Psoas muscle (tissue), 8 donors: ENCODE measurements around the gene CTRB2. TPM values are rescaled to one million over a fixed set of nuclear protein-coding genes. Genes with fewer than 3 reads are reported as not detected.
A peak's percentile ranks its signal among the peaks of the same experiment; 100 is the strongest.

Experiments used
- ATAC-seq, 4 donors: fragments of 200-7000 bp; cut with Tn5 transposase; one replicate each; pipeline ENCODE4 v1.9.1; 2020; ENCODE audit warnings: moderate library complexity in 3 of 4, mild to moderate bottlenecking in 2 of 4
- DNase-seq, 2 donors: peaks; one replicate each; pipeline ENCODE4 v3.0.0-alpha.2; 2020
- H3K27ac ChIP-seq: fragments of 200-600 bp; one replicate; pipeline ENCODE4 v1.8.0; 2022
- H3K27me3 ChIP-seq, 3 donors: fragments of 200-600 bp in 1 of 3; one replicate each; pipeline versions ENCODE4 v1.6.1 to v1.8.0; 2013 to 2022; ENCODE audit warnings: low read length in 2 of 3, mild to moderate bottlenecking in 2 of 3, moderate library complexity in 1 of 3; ENCODE audit not compliant: insufficient read depth in 3 of 3
- H3K36me3 ChIP-seq, 2 donors: fragments of 200-600 bp in 1 of 2; one replicate each; pipeline versions ENCODE4 v1.6.1 to v1.8.0; 2013 to 2022; ENCODE audit warnings: low read depth in 1 of 2, mild to moderate bottlenecking in 1 of 2, moderate library complexity in 1 of 2; ENCODE audit not compliant: insufficient read depth in 1 of 2
- H3K4me1 ChIP-seq: fragments of 200-600 bp; one replicate; pipeline ENCODE4 v1.8.0; 2022
- H3K4me3 ChIP-seq: fragments of 200-600 bp; one replicate; pipeline ENCODE4 v1.8.0; 2022; ENCODE audit warnings: mild to moderate bottlenecking
- H3K9me3 ChIP-seq: fragments of 200-600 bp; one replicate; pipeline ENCODE4 v1.8.0; 2022
- WGBS, 3 donors: extraction: QIAGEN DNeasy Blood & Tissue Kit; methylation state at CpG; one replicate each; pipeline versions ENCODE4 v1.1.6 to v1.1.7; 2013; 5-methylcytosine and 5-hydroxymethylcytosine counted together
- intact Hi-C, 2 donors: fragments of 100-400 bp; cut with DNase I; formaldehyde crosslinking; loops; one replicate each; pipeline versions ENCODE4 v1.11.0 to v1.14.2; 2022
- polyA plus RNA-seq, 3 donors: library from polyadenylated mRNA; stranded (reverse); fragments of 200-250 nt; gene quantifications; one replicate each; pipeline ENCODE4 v1.2.3, GENCODE V29; 2013
- total RNA-seq, 4 donors: library from RNA; stranded (reverse); fragmentation: NEBNext Ultra II Directional in 2 of 4; extraction: Animal tissue kit (Norgen Biotek cat#: 25700) in 2 of 4; gene quantifications; one replicate each; pipeline versions ENCODE4 v1.2.1 to v1.2.4, GENCODE V29; 2021 to 2023
- TF ChIP-seq, protein P1 (sequence below): fragments of 200-600 bp; IDR thresholded peaks from one replicate; pipeline ENCODE4 v1.8.0; 2022; ENCODE audit warnings: antibody characterized with exemption
- donor health status: healthy with polysubstance abuse.
- donor health status: DM: no; HTN: no; CAD: no; lungs with moderate emphysema.
- donor health status: Bipolar disorder and iron deficiency.
- donor health status: healthy.
- donor health status: DM: yes; HTN: yes; CAD: no.
- donor health status: DM: no; HTN: no; CAD: no.
- donor health status: DM: no; HTN: no; CAD: no.
- donor health status: DM: yes; HTN: yes; CAD: no.

Gene CTRB2
- total and polyA plus RNA-seq, 7 donors, result 0.14 to 2.4 (median 1.1) TPM; not detected in 3

DNA sequence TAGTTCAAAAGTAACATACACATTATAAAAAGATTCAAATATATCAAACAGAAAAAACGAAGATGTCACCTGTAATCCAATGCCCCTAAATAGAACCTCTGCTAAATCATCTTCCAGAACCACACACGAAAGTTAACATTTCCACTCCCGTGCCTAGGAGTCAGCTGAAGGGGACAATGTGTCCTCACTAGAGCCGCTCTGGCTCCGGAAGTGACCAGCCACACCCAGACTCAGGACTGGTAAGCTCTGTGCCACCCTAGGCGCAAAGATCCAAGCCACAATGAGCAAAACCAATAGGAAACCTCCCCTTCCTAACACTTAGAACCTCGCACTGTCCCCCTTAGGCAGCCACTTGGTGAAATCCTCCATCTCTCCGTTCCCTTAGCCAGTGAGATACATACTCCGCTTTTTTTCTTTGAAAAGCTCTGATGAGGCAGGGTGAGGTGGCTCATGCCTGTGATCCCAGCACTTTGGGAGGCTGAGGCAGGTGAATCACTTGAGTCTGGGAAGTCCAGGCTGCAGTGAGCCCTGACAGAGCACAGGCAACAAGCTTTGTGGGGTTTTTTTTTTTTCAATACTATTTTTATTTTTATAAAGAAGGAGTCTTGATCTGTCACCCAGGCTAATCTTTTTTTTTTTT is 23.6 kb upstream of the CTRB2 start:
- Histone ChIP-seq H3K27me3 (no peaks in the 10 kb centered on the region), H3K36me3 (peaks cover 3 to 76% of the 10 kb centered on the region in 2 donors), H3K4me1 (peaks cover 15% of the 10 kb centered on the region), H3K9me3 (no peaks in the 10 kb centered on the region), H3K27ac (no peak overlapping the region), H3K4me3 (no peak overlapping the region)
- intact Hi-C loops, result loop anchor here in 1 of 2 donors (5.0 kb wide), 1 partner anchor 87 kb away; no protein-coding TSS in a partner anchor
- DNase-seq (peak in 1 of 2 donors; percentile 75), ATAC-seq (peak in 3 of 4 donors; percentile 38 to 68 (median 63))
- 56 to 80% (median 66%) methylated on average over 9 of the region's 9 CpGs for WGBS, 3 donors
- TF ChIP-seq, protein P1, sequence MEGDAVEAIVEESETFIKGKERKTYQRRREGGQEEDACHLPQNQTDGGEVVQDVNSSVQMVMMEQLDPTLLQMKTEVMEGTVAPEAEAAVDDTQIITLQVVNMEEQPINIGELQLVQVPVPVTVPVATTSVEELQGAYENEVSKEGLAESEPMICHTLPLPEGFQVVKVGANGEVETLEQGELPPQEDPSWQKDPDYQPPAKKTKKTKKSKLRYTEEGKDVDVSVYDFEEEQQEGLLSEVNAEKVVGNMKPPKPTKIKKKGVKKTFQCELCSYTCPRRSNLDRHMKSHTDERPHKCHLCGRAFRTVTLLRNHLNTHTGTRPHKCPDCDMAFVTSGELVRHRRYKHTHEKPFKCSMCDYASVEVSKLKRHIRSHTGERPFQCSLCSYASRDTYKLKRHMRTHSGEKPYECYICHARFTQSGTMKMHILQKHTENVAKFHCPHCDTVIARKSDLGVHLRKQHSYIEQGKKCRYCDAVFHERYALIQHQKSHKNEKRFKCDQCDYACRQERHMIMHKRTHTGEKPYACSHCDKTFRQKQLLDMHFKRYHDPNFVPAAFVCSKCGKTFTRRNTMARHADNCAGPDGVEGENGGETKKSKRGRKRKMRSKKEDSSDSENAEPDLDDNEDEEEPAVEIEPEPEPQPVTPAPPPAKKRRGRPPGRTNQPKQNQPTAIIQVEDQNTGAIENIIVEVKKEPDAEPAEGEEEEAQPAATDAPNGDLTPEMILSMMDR, result no peak

DNA sequence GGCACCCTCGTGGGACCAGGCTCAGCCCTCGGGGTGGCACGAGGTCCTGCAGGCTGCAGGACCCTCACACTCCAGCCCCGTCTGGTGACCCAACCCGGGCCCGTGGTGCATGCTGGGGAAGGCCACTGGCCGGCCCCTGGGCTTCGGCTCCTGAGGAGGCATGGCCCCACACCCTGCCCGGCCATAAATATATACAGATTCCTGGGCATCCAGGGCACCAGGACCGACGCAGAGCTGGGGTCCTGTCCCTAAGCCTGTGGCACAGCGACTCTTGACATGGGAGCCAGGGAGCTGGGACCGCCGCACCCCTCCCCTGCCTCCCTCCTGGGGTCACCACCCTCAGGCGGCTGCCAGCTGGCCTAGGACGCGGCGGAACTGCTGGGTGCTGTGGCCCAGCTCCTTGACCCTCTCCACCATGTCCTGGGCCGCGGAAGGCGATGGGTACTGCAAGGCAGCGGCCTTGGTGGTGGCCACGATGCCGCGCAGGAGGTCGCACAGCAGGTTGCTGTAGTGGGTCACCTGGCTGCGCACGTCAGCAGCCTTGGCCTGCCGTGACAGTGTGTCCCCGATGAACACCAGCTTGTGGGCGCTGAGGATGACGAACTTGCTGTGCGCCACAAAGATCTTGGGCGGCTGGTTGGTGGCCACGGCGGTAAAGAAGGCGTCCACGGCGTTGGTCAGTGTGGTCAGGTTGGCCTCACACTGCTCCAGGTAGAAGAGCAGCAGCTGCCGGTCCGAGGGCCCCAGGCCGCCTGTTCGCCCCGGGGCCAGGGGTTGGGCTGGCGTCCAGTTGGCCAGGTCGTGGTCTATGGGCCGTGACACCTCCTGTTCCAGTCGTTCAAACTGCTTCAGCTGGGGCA is 22.4 kb upstream of the CTRB2 start:
- no peaks in the 10 kb centered on the region for H3K27me3 ChIP-seq
- H3K4me1 ChIP-seq, result peaks cover 7% of the 10 kb centered on the region
- 84 to 88% (median 84%) methylated on average over 40 to 48 of the region's 48 CpGs for WGBS, 3 donors
- ATAC-seq, result no peak
- TF ChIP-seq, protein P1, result no peak
- intact Hi-C loops, result loop anchor here in 1 of 2 donors (5.0 kb wide), 1 partner anchor 88 kb away; no protein-coding TSS in a partner anchor
- H3K9me3 ChIP-seq, result no peaks in the 10 kb centered on the region
- peak in 1 of 2 donors; percentile 52 for DNase-seq
- H3K36me3 ChIP-seq, result peaks cover 0 to 64% of the 10 kb centered on the region in 2 donors
- no peak overlapping the region for H3K27ac ChIP-seq
- no peak overlapping the region for H3K4me3 ChIP-seq

DNA sequence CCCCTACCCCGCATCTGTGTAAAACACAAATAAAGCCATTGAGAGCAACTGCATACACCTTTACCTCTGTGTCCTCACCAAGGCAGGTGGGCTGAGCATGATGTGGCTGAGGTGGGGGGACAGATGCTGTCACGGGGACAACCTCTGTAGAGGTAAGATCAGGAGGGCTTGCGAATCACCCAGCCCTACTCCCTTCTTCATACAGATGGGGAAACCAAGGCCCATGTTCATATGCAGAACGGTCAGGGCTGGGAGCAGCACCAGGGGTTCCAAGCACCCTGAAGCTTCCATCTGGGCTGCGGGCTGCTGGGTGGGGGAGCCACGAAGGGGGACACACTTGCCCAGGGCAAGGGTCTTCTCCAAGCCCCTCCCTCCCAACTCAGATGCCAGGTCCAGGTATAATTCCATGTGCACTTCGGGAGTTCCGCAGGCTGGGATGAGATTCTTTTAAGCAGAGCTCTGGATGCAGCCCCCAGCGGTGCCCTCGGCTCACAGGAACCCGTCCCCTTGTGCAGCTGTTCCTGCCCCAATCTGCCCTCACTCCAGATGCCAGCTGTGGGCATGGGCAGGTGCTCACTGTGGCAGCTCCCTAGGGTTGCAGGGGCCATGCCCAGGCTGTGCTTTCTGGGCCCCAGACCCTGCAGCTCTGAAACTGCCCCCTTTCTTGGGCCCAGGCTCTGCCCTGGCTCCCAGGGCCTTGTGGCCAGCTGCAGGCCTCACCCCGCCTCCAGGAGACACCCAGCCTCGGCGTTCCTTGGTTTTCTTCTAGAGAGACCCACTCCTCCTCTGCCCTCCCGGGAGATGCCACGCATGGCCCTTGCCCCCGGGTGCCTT is 21.4 kb upstream of the CTRB2 start:
- intact Hi-C loops, result no loop called here
- DNase-seq, result no peak
- Histone ChIP-seq H3K27ac (no peak overlapping the region), H3K4me1 (peaks cover 4% of the 10 kb centered on the region), H3K9me3 (no peaks in the 10 kb centered on the region), H3K36me3 (peaks cover 0 to 58% of the 10 kb centered on the region in 2 donors), H3K27me3 (no peaks in the 10 kb centered on the region), H3K4me3 (no peak overlapping the region)
- no peak for ATAC-seq
- TF ChIP-seq, protein P1, result no peak
- 79 to 81% (median 81%) methylated on average over 16 to 17 of the region's 17 CpGs for WGBS, 3 donors

DNA sequence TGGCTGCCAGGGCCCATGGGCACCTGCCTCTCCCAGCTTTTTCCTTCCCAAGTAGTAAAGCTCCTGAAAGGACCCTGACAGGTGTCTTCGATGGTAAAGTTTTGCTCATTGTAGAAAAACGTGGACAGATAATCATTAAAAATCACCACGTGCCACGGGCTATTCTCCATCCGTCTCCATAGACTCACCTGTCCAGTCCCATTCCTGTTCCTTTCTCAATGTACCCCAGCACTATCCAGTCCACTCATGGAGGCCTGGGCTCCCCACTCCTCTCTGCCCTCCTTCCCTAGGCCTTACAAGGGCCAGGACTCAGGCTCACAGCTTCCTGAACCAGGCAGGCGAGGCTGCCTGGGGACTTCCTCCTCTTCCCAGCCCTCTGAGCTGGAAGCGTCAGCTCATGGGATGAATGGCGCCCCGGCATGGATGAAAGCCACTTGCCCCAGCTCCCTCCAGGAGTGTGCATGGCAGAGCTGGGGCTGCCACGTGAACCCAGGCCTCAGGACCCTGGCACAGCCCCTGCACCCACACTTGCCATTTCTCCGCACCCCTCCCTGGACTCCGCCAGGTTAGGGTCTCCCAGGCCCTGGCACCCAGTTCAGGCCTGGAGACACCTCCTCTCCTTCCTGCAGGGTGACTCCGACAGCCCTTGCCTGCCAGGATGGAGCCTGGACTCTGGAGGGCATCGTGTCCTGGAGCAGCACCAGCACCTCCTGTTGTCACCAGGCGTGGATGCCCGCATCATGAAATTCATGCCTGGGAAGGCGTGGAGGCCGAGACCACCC is 20.6 kb upstream of the CTRB2 start:
- TF ChIP-seq, protein P1, result no peak
- Histone ChIP-seq H3K27me3 (no peaks in the 10 kb centered on the region), H3K9me3 (no peaks in the 10 kb centered on the region), H3K36me3 (peaks cover 0 to 50% of the 10 kb centered on the region in 2 donors), H3K27ac (no peak overlapping the region), H3K4me3 (no peak overlapping the region), H3K4me1 (peaks cover 4% of the 10 kb centered on the region)
- 81 to 87% (median 82%) methylated on average over 18 of the region's 18 CpGs for WGBS, 3 donors
- intact Hi-C loops, result no loop called here
- ATAC-seq (no peak), DNase-seq (peak in 1 of 2 donors; percentile 47)
